ENCODE measurements around the gene CLDN19.
"Not testable (repeated sequence)": the region's sequence is repeated elsewhere in the genome, so short reads cannot be mapped to it uniquely, and the experiment has no call there.

The CLDN19 gene

GRCh38 chr1:42713293-42713692, 26.7 kb downstream of the CLDN19 start:
- no peak for ATAC-seq
- TF ChIP-seq, protein P1, sequence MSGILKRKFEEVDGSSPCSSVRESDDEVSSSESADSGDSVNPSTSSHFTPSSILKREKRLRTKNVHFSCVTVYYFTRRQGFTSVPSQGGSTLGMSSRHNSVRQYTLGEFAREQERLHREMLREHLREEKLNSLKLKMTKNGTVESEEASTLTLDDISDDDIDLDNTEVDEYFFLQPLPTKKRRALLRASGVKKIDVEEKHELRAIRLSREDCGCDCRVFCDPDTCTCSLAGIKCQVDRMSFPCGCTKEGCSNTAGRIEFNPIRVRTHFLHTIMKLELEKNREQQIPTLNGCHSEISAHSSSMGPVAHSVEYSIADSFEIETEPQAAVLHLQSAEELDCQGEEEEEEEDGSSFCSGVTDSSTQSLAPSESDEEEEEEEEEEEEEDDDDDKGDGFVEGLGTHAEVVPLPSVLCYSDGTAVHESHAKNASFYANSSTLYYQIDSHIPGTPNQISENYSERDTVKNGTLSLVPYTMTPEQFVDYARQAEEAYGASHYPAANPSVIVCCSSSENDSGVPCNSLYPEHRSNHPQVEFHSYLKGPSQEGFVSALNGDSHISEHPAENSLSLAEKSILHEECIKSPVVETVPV (CRISPR knock-in tag; IDR thresholded peaks at IDR 0.05) = no peak
- TF ChIP-seq TCF4 (CRISPR knock-in tag; IDR thresholded peaks at IDR 0.05; ENCODE audit: borderline replicate concordance) (no peak), OSR1 (CRISPR knock-in tag; IDR thresholded peaks at IDR 0.05) (no peak), GLIS3 (CRISPR knock-in tag; IDR thresholded peaks at IDR 0.05) (no peak), TOX (CRISPR knock-in tag; IDR thresholded peaks at IDR 0.05; ENCODE audit: borderline replicate concordance) (no peak), ZFP30 (CRISPR knock-in tag; IDR thresholded peaks at IDR 0.05) (no peak), PPARA (CRISPR knock-in tag; IDR thresholded peaks at IDR 0.05; ENCODE audit: borderline replicate concordance) (no peak), ISL1 (CRISPR knock-in tag; IDR thresholded peaks at IDR 0.05) (no peak), CSDC2 (CRISPR knock-in tag; IDR thresholded peaks at IDR 0.05) (no peak), SNAI2 (CRISPR knock-in tag; IDR thresholded peaks at IDR 0.05) (no peak), RARB (CRISPR knock-in tag; IDR thresholded peaks at IDR 0.05) (no peak), ESRRG (CRISPR knock-in tag; IDR thresholded peaks at IDR 0.05) (no peak), CREB5 (CRISPR knock-in tag; IDR thresholded peaks at IDR 0.05; ENCODE audit: low read depth) (no peak)
- TF ChIP-seq, protein P2, sequence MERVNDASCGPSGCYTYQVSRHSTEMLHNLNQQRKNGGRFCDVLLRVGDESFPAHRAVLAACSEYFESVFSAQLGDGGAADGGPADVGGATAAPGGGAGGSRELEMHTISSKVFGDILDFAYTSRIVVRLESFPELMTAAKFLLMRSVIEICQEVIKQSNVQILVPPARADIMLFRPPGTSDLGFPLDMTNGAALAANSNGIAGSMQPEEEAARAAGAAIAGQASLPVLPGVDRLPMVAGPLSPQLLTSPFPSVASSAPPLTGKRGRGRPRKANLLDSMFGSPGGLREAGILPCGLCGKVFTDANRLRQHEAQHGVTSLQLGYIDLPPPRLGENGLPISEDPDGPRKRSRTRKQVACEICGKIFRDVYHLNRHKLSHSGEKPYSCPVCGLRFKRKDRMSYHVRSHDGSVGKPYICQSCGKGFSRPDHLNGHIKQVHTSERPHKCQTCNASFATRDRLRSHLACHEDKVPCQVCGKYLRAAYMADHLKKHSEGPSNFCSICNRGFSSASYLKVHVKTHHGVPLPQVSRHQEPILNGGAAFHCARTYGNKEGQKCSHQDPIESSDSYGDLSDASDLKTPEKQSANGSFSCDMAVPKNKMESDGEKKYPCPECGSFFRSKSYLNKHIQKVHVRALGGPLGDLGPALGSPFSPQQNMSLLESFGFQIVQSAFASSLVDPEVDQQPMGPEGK (CRISPR knock-in tag; IDR thresholded peaks at IDR 0.05; ENCODE audit: borderline replicate concordance) = no peak

DNA sequence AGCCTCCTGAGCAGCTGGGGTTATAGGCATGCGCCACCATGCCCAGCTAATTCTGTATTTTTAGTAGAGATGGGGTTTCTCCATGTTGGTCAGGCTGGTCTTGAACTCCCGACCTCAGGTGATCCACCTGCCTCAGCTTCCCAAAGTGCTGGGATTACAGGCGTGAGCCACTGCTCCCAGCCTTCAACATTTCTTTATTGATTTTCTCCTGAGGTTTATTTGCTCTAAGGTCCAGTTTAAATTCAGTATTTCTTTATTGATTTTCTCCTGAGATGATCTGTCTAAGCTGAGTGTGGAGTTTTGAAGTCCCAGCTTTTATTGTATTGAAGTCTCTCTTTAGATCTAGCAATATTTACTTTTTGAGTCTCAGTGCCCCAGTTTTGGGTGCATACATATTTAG, 27.2 kb downstream of the CLDN19 start:
- not testable (repeated sequence) for ATAC-seq

GRCh38 chr1:42703888-42704464, 36.1 kb downstream of the CLDN19 start:
- no peak for TF ChIP-seq ZNF70 (CRISPR knock-in tag; IDR thresholded peaks at IDR 0.05)
- TF ChIP-seq TOX (CRISPR knock-in tag; IDR thresholded peaks at IDR 0.05; ENCODE audit: borderline replicate concordance) = no peak
- no peak for TF ChIP-seq TCF4 (CRISPR knock-in tag; IDR thresholded peaks at IDR 0.05; ENCODE audit: borderline replicate concordance)
- no peak for TF ChIP-seq ZNF8 (CRISPR knock-in tag; IDR thresholded peaks at IDR 0.05)
- TF ChIP-seq, protein P1 (CRISPR knock-in tag; IDR thresholded peaks at IDR 0.05) = no peak
- no peak for TF ChIP-seq ZFP30 (CRISPR knock-in tag; IDR thresholded peaks at IDR 0.05)
- TF ChIP-seq ZFP3 (CRISPR knock-in tag; IDR thresholded peaks at IDR 0.05) = no peak
- TF ChIP-seq SNAI2 (CRISPR knock-in tag; IDR thresholded peaks at IDR 0.05) = no peak
- no peak for TF ChIP-seq OSR1 (CRISPR knock-in tag; IDR thresholded peaks at IDR 0.05)
- TF ChIP-seq GLIS3 (CRISPR knock-in tag; IDR thresholded peaks at IDR 0.05) = no peak
- TF ChIP-seq ESRRG (CRISPR knock-in tag; IDR thresholded peaks at IDR 0.05) = no peak
- no peak for TF ChIP-seq BACH2 (CRISPR knock-in tag; IDR thresholded peaks at IDR 0.05; ENCODE audit: borderline replicate concordance)
- TF ChIP-seq, protein P3, sequence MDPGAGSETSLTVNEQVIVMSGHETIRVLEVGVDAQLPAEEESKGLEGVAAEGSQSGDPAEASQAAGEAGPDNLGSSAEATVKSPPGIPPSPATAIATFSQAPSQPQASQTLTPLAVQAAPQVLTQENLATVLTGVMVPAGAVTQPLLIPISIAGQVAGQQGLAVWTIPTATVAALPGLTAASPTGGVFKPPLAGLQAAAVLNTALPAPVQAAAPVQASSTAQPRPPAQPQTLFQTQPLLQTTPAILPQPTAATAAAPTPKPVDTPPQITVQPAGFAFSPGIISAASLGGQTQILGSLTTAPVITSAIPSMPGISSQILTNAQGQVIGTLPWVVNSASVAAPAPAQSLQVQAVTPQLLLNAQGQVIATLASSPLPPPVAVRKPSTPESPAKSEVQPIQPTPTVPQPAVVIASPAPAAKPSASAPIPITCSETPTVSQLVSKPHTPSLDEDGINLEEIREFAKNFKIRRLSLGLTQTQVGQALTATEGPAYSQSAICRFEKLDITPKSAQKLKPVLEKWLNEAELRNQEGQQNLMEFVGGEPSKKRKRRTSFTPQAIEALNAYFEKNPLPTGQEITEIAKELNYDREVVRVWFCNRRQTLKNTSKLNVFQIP (CRISPR knock-in tag; IDR thresholded peaks at IDR 0.05; ENCODE audit: borderline replicate concordance, low read depth) = no peak
- TF ChIP-seq, protein P4, sequence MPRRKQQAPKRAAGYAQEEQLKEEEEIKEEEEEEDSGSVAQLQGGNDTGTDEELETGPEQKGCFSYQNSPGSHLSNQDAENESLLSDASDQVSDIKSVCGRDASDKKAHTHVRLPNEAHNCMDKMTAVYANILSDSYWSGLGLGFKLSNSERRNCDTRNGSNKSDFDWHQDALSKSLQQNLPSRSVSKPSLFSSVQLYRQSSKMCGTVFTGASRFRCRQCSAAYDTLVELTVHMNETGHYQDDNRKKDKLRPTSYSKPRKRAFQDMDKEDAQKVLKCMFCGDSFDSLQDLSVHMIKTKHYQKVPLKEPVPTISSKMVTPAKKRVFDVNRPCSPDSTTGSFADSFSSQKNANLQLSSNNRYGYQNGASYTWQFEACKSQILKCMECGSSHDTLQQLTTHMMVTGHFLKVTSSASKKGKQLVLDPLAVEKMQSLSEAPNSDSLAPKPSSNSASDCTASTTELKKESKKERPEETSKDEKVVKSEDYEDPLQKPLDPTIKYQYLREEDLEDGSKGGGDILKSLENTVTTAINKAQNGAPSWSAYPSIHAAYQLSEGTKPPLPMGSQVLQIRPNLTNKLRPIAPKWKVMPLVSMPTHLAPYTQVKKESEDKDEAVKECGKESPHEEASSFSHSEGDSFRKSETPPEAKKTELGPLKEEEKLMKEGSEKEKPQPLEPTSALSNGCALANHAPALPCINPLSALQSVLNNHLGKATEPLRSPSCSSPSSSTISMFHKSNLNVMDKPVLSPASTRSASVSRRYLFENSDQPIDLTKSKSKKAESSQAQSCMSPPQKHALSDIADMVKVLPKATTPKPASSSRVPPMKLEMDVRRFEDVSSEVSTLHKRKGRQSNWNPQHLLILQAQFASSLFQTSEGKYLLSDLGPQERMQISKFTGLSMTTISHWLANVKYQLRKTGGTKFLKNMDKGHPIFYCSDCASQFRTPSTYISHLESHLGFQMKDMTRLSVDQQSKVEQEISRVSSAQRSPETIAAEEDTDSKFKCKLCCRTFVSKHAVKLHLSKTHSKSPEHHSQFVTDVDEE (CRISPR knock-in tag; IDR thresholded peaks at IDR 0.05) = no peak
- no peak for TF ChIP-seq ISL1 (CRISPR knock-in tag; IDR thresholded peaks at IDR 0.05)
- no peak for ATAC-seq

Data from SK-N-SH treated with all-trans-retinoic acid at 6 μM for 48 hours (cell line).